Nephron progenitor cell (in vitro differentiated cells): ENCODE measurements around the gene KRT38.
A peak's percentile ranks its signal among the peaks of the same experiment; 100 is the strongest.
"Not testable (repeated sequence)": the region's sequence is repeated elsewhere in the genome, so short reads cannot be mapped to it uniquely, and the experiment has no call there.

Source experiments
- DNase-seq: peaks from one replicate; pipeline ENCODE4 v3.0.0; 2021
- H3K27ac Mint-ChIP-seq: 2 replicates; pipeline ENCODE4 v1.8.0; 2021; ENCODE audit warnings: mild to moderate bottlenecking, moderate library complexity, mixed read lengths
- H3K27me3 Mint-ChIP-seq: 2 replicates; pipeline ENCODE4 v1.8.0; 2021; ENCODE audit warnings: mild to moderate bottlenecking, low read depth, mixed read lengths; ENCODE audit not compliant: poor library complexity
- H3K36me3 Mint-ChIP-seq: 2 replicates; pipeline ENCODE4 v1.8.0; 2021; ENCODE audit warnings: low read depth, mixed read lengths
- H3K4me1 Mint-ChIP-seq: 2 replicates; pipeline ENCODE4 v1.8.0; 2021; ENCODE audit warnings: mixed read lengths
- H3K4me3 Mint-ChIP-seq: 2 replicates; pipeline ENCODE4 v1.8.0; 2021; ENCODE audit warnings: mild to moderate bottlenecking, moderate library complexity, mixed read lengths
- H3K9me3 Mint-ChIP-seq: 2 replicates; pipeline ENCODE4 v1.8.0; 2021; ENCODE audit warnings: mild to moderate bottlenecking, moderate library complexity, mixed read lengths
- CTCF ChIP-seq: fragments of 200-600 bp; sonication (generic); IDR thresholded peaks from 2 replicates; pipeline ENCODE4 v1.5.0; 2021; ENCODE audit warnings: antibody characterized with exemption

The KRT38 gene

GRCh38 chr17:41437254-41437653 lies 3.5 kb downstream of the KRT38 start:
- no peaks in the 10 kb centered on the region for H3K27me3 Mint-ChIP-seq
- no peak overlapping the region for H3K27ac Mint-ChIP-seq
- H3K9me3 Mint-ChIP-seq = no peaks in the 10 kb centered on the region
- no peak for DNase-seq
- no peak for TF ChIP-seq CTCF
- H3K4me3 Mint-ChIP-seq = no peak overlapping the region
- no peaks in the 10 kb centered on the region for H3K36me3 Mint-ChIP-seq
- peaks cover 14% of the 10 kb centered on the region for H3K4me1 Mint-ChIP-seq

- H3K4me3 Mint-ChIP-seq = no peak overlapping the region
- peaks cover 14% of the 10 kb centered on the region for H3K4me1 Mint-ChIP-seq
- no peak for TF ChIP-seq CTCF
- peak overlapping the region; percentile 66 for H3K27ac Mint-ChIP-seq
- H3K9me3 Mint-ChIP-seq = no peaks in the 10 kb centered on the region
- H3K27me3 Mint-ChIP-seq = no peaks in the 10 kb centered on the region
- H3K36me3 Mint-ChIP-seq = no peaks in the 10 kb centered on the region
- no peak for DNase-seq
Measured at GRCh38 chr17:41434415-41434814, 6.4 kb downstream of the KRT38 start.

GRCh38 chr17:41434005-41434404 lies 6.8 kb downstream of the KRT38 start:
- Mint-ChIP-seq H3K27ac (peak overlapping the region; percentile 33), H3K36me3 (no peaks in the 10 kb centered on the region), H3K4me1 (peaks cover 14% of the 10 kb centered on the region), H3K9me3 (no peaks in the 10 kb centered on the region), H3K27me3 (no peaks in the 10 kb centered on the region), H3K4me3 (no peak overlapping the region)
- no peak for TF ChIP-seq CTCF
- DNase-seq = no peak

GRCh38 chr17:41433586-41433985 lies 7.2 kb downstream of the KRT38 start:
- peaks cover 14% of the 10 kb centered on the region for H3K4me1 Mint-ChIP-seq
- H3K27ac Mint-ChIP-seq = no peak overlapping the region
- no peaks in the 10 kb centered on the region for H3K27me3 Mint-ChIP-seq
- no peak for TF ChIP-seq CTCF
- H3K36me3 Mint-ChIP-seq = no peaks in the 10 kb centered on the region
- DNase-seq = no peak
- no peak overlapping the region for H3K4me3 Mint-ChIP-seq
- no peaks in the 10 kb centered on the region for H3K9me3 Mint-ChIP-seq

GRCh38 chr17:41430376-41430775 lies 10.4 kb downstream of the KRT38 start:
- not testable (repeated sequence) for H3K27ac Mint-ChIP-seq, H3K9me3 Mint-ChIP-seq, DNase-seq, H3K36me3 Mint-ChIP-seq, H3K27me3 Mint-ChIP-seq, H3K4me3 Mint-ChIP-seq
- H3K4me1 Mint-ChIP-seq = peaks cover 14% of the 10 kb centered on the region

GRCh38 chr17:41429667-41430066 lies 11.1 kb downstream of the KRT38 start:
- Mint-ChIP-seq H3K9me3 (no peaks in the 10 kb centered on the region), H3K36me3 (no peaks in the 10 kb centered on the region), H3K4me3 (no peak overlapping the region), H3K4me1 (peaks cover 13% of the 10 kb centered on the region), H3K27ac (no peak overlapping the region), H3K27me3 (no peaks in the 10 kb centered on the region)
- TF ChIP-seq CTCF = no peak
- DNase-seq = no peak
